ENCODE results near the gene SAYSD1. TPM values are rescaled to one million over a fixed set of nuclear protein-coding genes. Genes with fewer than 3 reads are reported as not detected.
A peak's percentile ranks its signal among the peaks of the same experiment; 100 is the strongest.

The SAYSD1 gene
- total and polyA plus RNA-seq, 9 of the 15 experiments (the other 6 are each of a cell fraction or from before 2014, with no cell fraction given) = 3.5 to 19.1 (median 12.4) TPM

GRCh38 chr6:39107034-39107433 lies 8.0 kb downstream of the SAYSD1 start:
- Histone ChIP-seq H2AFZ (ENCODE audit: low read depth, low read length) (no peak overlapping the region), H3K79me2 (ENCODE audit: control insufficient read depth, insufficient read depth, low read length) (no peaks in the 10 kb centered on the region), H3K4me3 (no peak overlapping the region), H3K9me1 (ENCODE audit: control insufficient read depth, insufficient read depth, low read length) (no peaks in the 10 kb centered on the region), H3K27me3 (ENCODE audit: control insufficient read depth in 2 of 2, insufficient read depth in 2 of 2, low read length in 2 of 2) (no peaks in the 10 kb centered on the region), H3K36me3 (ENCODE audit: control insufficient read depth, insufficient read depth, low read length) (peaks cover 11% of the 10 kb centered on the region; the same call in 1 of the 3 replicates), H3K9me3 (replicated peaks; ENCODE audit: control insufficient read depth, insufficient read depth, low read depth, low read length) (no peaks in the 10 kb centered on the region), H3K4me1 (replicated peaks in 1 of 2; ENCODE audit: control insufficient read depth in 2 of 2, insufficient read depth in 2 of 2, low read length in 2 of 2) (no peaks in the 10 kb centered on the region), H4K20me1 (replicated peaks; ENCODE audit: control insufficient read depth, insufficient read depth, low read length) (no peaks in the 10 kb centered on the region), H3K9ac (ENCODE audit: insufficient read depth in 1 of 2, low read depth in 2 of 2, low read length in 2 of 2) (no peak overlapping the region), H3K27ac (ENCODE audit: extremely low read depth, low read depth, low read length) (no peak overlapping the region), H3K4me2 (ENCODE audit: insufficient read depth, low read length) (no peak overlapping the region)
- TF ChIP-seq SPI1 (IDR thresholded peaks at IDR 0.05; ENCODE audit: borderline replicate concordance, low read depth, low read length) = peak; percentile 98
- TF ChIP-seq TCF3 (CRISPR knock-in tag; IDR thresholded peaks at IDR 0.05) = no peak
- no peak for TF ChIP-seq RUNX1 (IDR thresholded peaks at IDR 0.05; ENCODE audit: low read depth)
- TF ChIP-seq ID3 (CRISPR knock-in tag; IDR thresholded peaks at IDR 0.05) = no peak
- TF ChIP-seq ID3 (tag; IDR thresholded peaks at IDR 0.05) = no peak
- CTCF ChIA-PET (ENCODE audit: low intra/inter-chr PET ratio) = no interaction called here
- POLR2A ChIA-PET = interaction anchor here (0.6 kb wide), 1 partner anchor 203 kb away, joined by 5 read pairs; no protein-coding TSS in a partner anchor
- FAIRE-seq = no peak
- in situ Hi-C loops (cut with MboI) (no loop called here), intact Hi-C loops (cut with micrococcal nuclease) (no loop called here)
- no peak for ATAC-seq
- WGBS (ENCODE audit: insufficient coverage, low coverage, missing lambda C conversion rate) = 33% methylated on average over 4 of the region's 4 CpGs
- no TSS peak for BruUV-seq (replicated peaks)
- no peak for DNase-seq (ENCODE audit: extremely low read depth in 1 of 4, low spot score in 3 of 4)

GRCh38 chr6:39104528-39104927 lies 10.5 kb downstream of the SAYSD1 start:
- 0 out of 2 replicates have a peak, but pooled peaks cover 3% of the 10 kb centered on the region for H4K20me1 ChIP-seq (replicated peaks; ENCODE audit: control insufficient read depth, insufficient read depth, low read length)
- in situ Hi-C loops (cut with MboI) = no loop called here
- TF ChIP-seq AFF4 (CRISPR knock-in tag; IDR thresholded peaks at IDR 0.05) (no peak), CREBBP (IDR thresholded peaks at IDR 0.05; ENCODE audit: low read depth, low read length) (no peak), TOE1 (IDR thresholded peaks at IDR 0.05; ENCODE audit: borderline replicate concordance) (no peak), TOE1 (CRISPR knock-in tag; IDR thresholded peaks at IDR 0.05; ENCODE audit: borderline replicate concordance, low read depth) (no peak), PREB (CRISPR knock-in tag; IDR thresholded peaks at IDR 0.05) (no peak)

More at GRCh38 chr6:39104528-39104927, 10.5 kb downstream of the SAYSD1 start:
- BruUV-seq (replicated peaks) = no TSS peak
- H3K27me3 ChIP-seq (ENCODE audit: control insufficient read depth in 2 of 2, insufficient read depth in 2 of 2, low read length in 2 of 2) = peaks cover 5% of the 10 kb centered on the region in 2 experiments; a peak in 2 of 5 replicates
- no peak overlapping the region for H3K4me3 ChIP-seq
- 30% methylated on average over 4 of the region's 4 CpGs for WGBS (ENCODE audit: insufficient coverage, low coverage, missing lambda C conversion rate)
- H3K79me2 ChIP-seq (ENCODE audit: control insufficient read depth, insufficient read depth, low read length) = no peaks in the 10 kb centered on the region
- H3K4me2 ChIP-seq (ENCODE audit: insufficient read depth, low read length) = no peak overlapping the region
- ChIA-PET POLR2A (interaction anchor here (0.6 kb wide), 1 partner anchor 993 kb away, joined by 5 read pairs; no protein-coding TSS in a partner anchor), CTCF (ENCODE audit: low intra/inter-chr PET ratio) (interaction anchor here (1.2 kb wide), 1 partner anchor 101 kb away, joined by 4 read pairs; no protein-coding TSS in a partner anchor)
- H3K9me3 ChIP-seq (replicated peaks; ENCODE audit: control insufficient read depth, insufficient read depth, low read depth, low read length) = no peaks in the 10 kb centered on the region
- H3K36me3 ChIP-seq (ENCODE audit: control insufficient read depth, insufficient read depth, low read length) = peaks cover 5% of the 10 kb centered on the region; the same call in 1 of the 3 replicates
- H3K9me1 ChIP-seq (ENCODE audit: control insufficient read depth, insufficient read depth, low read length) = no peaks in the 10 kb centered on the region
- intact Hi-C loops (cut with micrococcal nuclease) = loop anchor here (5.0 kb wide), 1 partner anchor 232 kb away; no protein-coding TSS in a partner anchor
- no peak overlapping the region for H3K27ac ChIP-seq (ENCODE audit: extremely low read depth, low read depth, low read length)
- DNase-seq (ENCODE audit: extremely low read depth in 1 of 4, low spot score in 3 of 4) = no peak
- H3K9ac ChIP-seq (ENCODE audit: insufficient read depth in 1 of 2, low read depth in 2 of 2, low read length in 2 of 2) = no peak overlapping the region
- no peaks in the 10 kb centered on the region for H3K4me1 ChIP-seq (replicated peaks in 1 of 2; ENCODE audit: control insufficient read depth in 2 of 2, insufficient read depth in 2 of 2, low read length in 2 of 2)
- H2AFZ ChIP-seq (ENCODE audit: low read depth, low read length) = no peak overlapping the region
- ATAC-seq = no peak
- no peak for FAIRE-seq
